Ovary (tissue), 9 donors: ENCODE data around the gene SRRM2. TPM values are rescaled to one million over a fixed set of nuclear protein-coding genes. Genes with fewer than 3 reads are reported as not detected.

Experiments used
- DNase-seq, 5 donors: peaks; one replicate each; pipeline ENCODE4 v3.0.0-alpha.2; 2019 to 2020
- H3K27ac ChIP-seq, 2 donors: fragments of 200-600 bp; one replicate each; pipeline versions ENCODE4 v1.5.1 to v1.8.0; 2019 to 2022
- H3K27me3 ChIP-seq: fragments of 200-600 bp; one replicate; pipeline ENCODE4 v1.8.0; 2022
- H3K36me3 ChIP-seq: fragments of 200-600 bp; sonication (generic); one replicate; pipeline ENCODE4 v1.5.1; 2019
- H3K4me1 ChIP-seq: one replicate; pipeline ENCODE4 v1.8.1; 2013; ENCODE audit warnings: mild to moderate bottlenecking, moderate library complexity; ENCODE audit not compliant: insufficient read depth
- H3K4me3 ChIP-seq: fragments of 200-600 bp; sonication (generic); one replicate; pipeline ENCODE4 v1.5.1; 2017
- H3K9me3 ChIP-seq, 2 donors: fragments of 200-600 bp in 1 of 2; sonication (generic) in 1 of 2; one replicate each; pipeline versions ENCODE4 v1.5.1 to v1.8.1; 2013 to 2019; ENCODE audit warnings: mild to moderate bottlenecking in 1 of 2, moderate library complexity in 1 of 2
- CTCF ChIP-seq, 3 donors: fragments of 450-650 bp in 2 of 3; fragments of 200-600 bp in 1 of 3; IDR thresholded peaks; one replicate each; pipeline versions ENCODE4 v1.5.1 to v1.8.0; 2016 to 2022; ENCODE audit warnings: antibody characterized with exemption in 3 of 3, mild to moderate bottlenecking in 1 of 3
- EP300 ChIP-seq: sonication (generic); formaldehyde crosslinking; IDR thresholded peaks from one replicate; pipeline ENCODE4 v1.6.1; 2017; ENCODE audit warnings: antibody characterized with exemption
- POLR2A ChIP-seq: fragments of 450-650 bp; IDR thresholded peaks from one replicate; pipeline ENCODE4 v1.6.1; 2017; ENCODE audit warnings: antibody characterized with exemption, mild to moderate bottlenecking, moderate library complexity
- WGBS, 3 donors: extraction: QIAGEN DNeasy Blood & Tissue Kit in 1 of 3; methylation state at CpG; one replicate each; pipeline versions ENCODE4 v1.1.5 to v1.1.7; 2013 to 2017; 5-methylcytosine and 5-hydroxymethylcytosine counted together
- intact Hi-C, 4 donors: fragments of 100-400 bp; cut with DNase I; formaldehyde crosslinking; loops; one replicate each; pipeline versions ENCODE4 v1.11.0 to v1.15.1; 2022 to 2023
- polyA plus RNA-seq, 2 donors: library from polyadenylated mRNA; stranded (reverse); fragments of 200-250 nt in 1 of 2; fragments of 350-450 nt in 1 of 2; fragmentation: Illumina TruSeq in 1 of 2; extraction: RNeasy Lipid Tissue Mini Kit (QIAGEN cat#74804) in 1 of 2; gene quantifications; one replicate each; pipeline ENCODE4 v1.2.3, GENCODE V29; 2013 to 2014
- total RNA-seq, 7 donors: library from RNA; depleted of rRNA in 2 of 7; stranded (reverse); fragments of >200 nt in 2 of 7; fragmentation: NEBNext Ultra II Directional in 3 of 7; extraction: Animal tissue kit (Norgen Biotek cat#: 25700) in 3 of 7; gene quantifications; one replicate each; pipeline versions ENCODE4 v1.1.0 to v1.2.4, GENCODE V29; 2016 to 2023
- donor health status: DM: no; HTN: no; CAD: no; lungs with moderate emphysema.
- donor health status: DM: no; HTN: no; CAD: no.
- donor health status: Bipolar disorder and iron deficiency.
- donor health status: DM: yes; HTN: yes; CAD: no.
- donor health status: DM: no; HTN: no; CAD: no.
- donor health status: DM: yes; HTN: yes; CAD: no.

The SRRM2 gene
- total and polyA plus RNA-seq, 9 donors, result 300 to 736 (median 524) TPM

- Histone ChIP-seq H3K9me3 (no peaks in the 10 kb centered on the region), H3K4me1 (no peaks in the 10 kb centered on the region), H3K27me3 (no peaks in the 10 kb centered on the region), H3K27ac (no peak overlapping the region), H3K36me3 (no peaks in the 10 kb centered on the region), H3K4me3 (no peak overlapping the region)
- TF ChIP-seq EP300 (no peak), POLR2A (no peak), CTCF (IDR thresholded peaks at IDR 0.05) (no peak)
- peak in 1 of 5 donors; percentile 12 for DNase-seq
- intact Hi-C loops, result no loop called here
- 71 to 82% (median 78%) methylated on average over 20 of the region's 20 CpGs for WGBS, 3 donors
Measured at GRCh38 chr16:2814551-2815298, 62.3 kb downstream of the SRRM2 start.

GRCh38 chr16:2815299-2815771 lies 62.9 kb downstream of the SRRM2 start:
- 43 to 49% (median 48%) methylated on average over 8 to 10 of the region's 10 CpGs for WGBS, 3 donors
- Histone ChIP-seq H3K4me3 (no peak overlapping the region), H3K4me1 (no peaks in the 10 kb centered on the region), H3K9me3 (no peaks in the 10 kb centered on the region), H3K27ac (no peak overlapping the region), H3K27me3 (no peaks in the 10 kb centered on the region), H3K36me3 (no peaks in the 10 kb centered on the region)
- intact Hi-C loops, result no loop called here
- no peak for TF ChIP-seq POLR2A
- no peak for TF ChIP-seq EP300
- no peak for TF ChIP-seq CTCF (IDR thresholded peaks at IDR 0.05)
- DNase-seq, result no peak

GRCh38 chr16:2816751-2817339 lies 64.4 kb downstream of the SRRM2 start, which contains the start of gene PRSS21:
TSS of gene PRSS21 (plus strand) at chr16:2817237. CDS start at chr16:2817269, 32 bp downstream.
- DNase-seq, result peak in 1 of 5 donors; percentile 31
- no peaks in the 10 kb centered on the region for H3K4me1 ChIP-seq
- H3K4me3 ChIP-seq, result no peak within 1 kb of the TSS
- intact Hi-C loops, result no loop called here
- no peaks in the 10 kb centered on the region for H3K9me3 ChIP-seq
- WGBS, 3 donors, result 61 to 64% (median 63%) methylated on average over 24 to 28 of the region's 28 CpGs
- TF ChIP-seq EP300, result no peak
- no peak for TF ChIP-seq CTCF (IDR thresholded peaks at IDR 0.05)
- TF ChIP-seq POLR2A, result no peak
- no peaks in the 10 kb centered on the region for H3K27me3 ChIP-seq
- H3K27ac ChIP-seq, result no peak within 1 kb of the TSS
- no peaks in the 10 kb centered on the region for H3K36me3 ChIP-seq

GRCh38 chr16:2817340-2818271 lies 65.2 kb downstream of the SRRM2 start:
- DNase-seq, result peak in 1 of 5 donors; percentile 23
- TF ChIP-seq EP300, result no peak
- no peak for TF ChIP-seq CTCF (IDR thresholded peaks at IDR 0.05)
- TF ChIP-seq POLR2A, result no peak
- H3K27me3 ChIP-seq, result no peaks in the 10 kb centered on the region

More at GRCh38 chr16:2817340-2818271, 65.2 kb downstream of the SRRM2 start:
- no peaks in the 10 kb centered on the region for H3K9me3 ChIP-seq
- H3K36me3 ChIP-seq, result no peaks in the 10 kb centered on the region
- H3K27ac ChIP-seq, result no peak overlapping the region
- no peaks in the 10 kb centered on the region for H3K4me1 ChIP-seq
- 61 to 66% (median 65%) methylated on average over 64 to 68 of the region's 68 CpGs for WGBS, 3 donors
- intact Hi-C loops, result no loop called here
- no peak overlapping the region for H3K4me3 ChIP-seq
